Activated CD4-positive, alpha-beta memory T cell treated with anti-CD3 and anti-CD28 coated beads for 36 hours (primary cell): ENCODE results near the gene HS3ST5. TPM values are rescaled to one million over a fixed set of nuclear protein-coding genes. Genes with fewer than 3 reads are reported as not detected.

Experiments
- CTCF ChIA-PET: fragments of 350-600 bp; sonication (Branson Sonifier 250); formaldehyde crosslinking; loops from one replicate; lab custom pipeline; 2021; ENCODE audit warnings: antibody characterized with exemption, inconsistent platforms; lab: Charles Lee
- POLR2A ChIA-PET: fragments of 350-600 bp; sonication (Branson Sonifier 250); formaldehyde crosslinking; loops from one replicate; lab custom pipeline; 2021; ENCODE audit warnings: antibody characterized with exemption; lab: Charles Lee
- DNase-seq: peaks from one replicate; pipeline ENCODE4 v3.0.0-alpha.2; 2020
- H3K27ac Mint-ChIP-seq: one replicate; pipeline ENCODE4 v1.8.0; 2021; ENCODE audit warnings: mixed read lengths
- H3K27me3 Mint-ChIP-seq: one replicate; pipeline ENCODE4 v1.8.0; 2021; ENCODE audit warnings: mixed read lengths
- H3K36me3 Mint-ChIP-seq: one replicate; pipeline ENCODE4 v1.8.0; 2021; ENCODE audit warnings: mixed read lengths
- H3K4me1 Mint-ChIP-seq: one replicate; pipeline ENCODE4 v1.8.0; 2021; ENCODE audit warnings: low read depth, mixed read lengths
- H3K4me3 Mint-ChIP-seq: one replicate; pipeline ENCODE4 v1.8.0; 2021; ENCODE audit warnings: mild to moderate bottlenecking, mixed read lengths
- H3K9me3 Mint-ChIP-seq: one replicate; pipeline ENCODE4 v1.8.0; 2021; ENCODE audit warnings: mixed read lengths
- intact Hi-C: fragments of 100-400 bp; cut with micrococcal nuclease; formaldehyde crosslinking; loops from one replicate; pipeline ENCODE4 v1.15.1; 2023
- total RNA-seq, 2 experiments: library from RNA; stranded (reverse); gene quantifications; one replicate each; pipeline ENCODE4 v1.2.3, GENCODE V29; 2021

The HS3ST5 gene
- total RNA-seq, 2 experiments from 2014 or later = not detected

GRCh38 chr6:114361036-114361435 lies 18.2 kb upstream of the HS3ST5 start:
- no peak for DNase-seq
- POLR2A ChIA-PET = no interaction called here
- CTCF ChIA-PET = no interaction called here
- Mint-ChIP-seq H3K9me3 (no peaks in the 10 kb centered on the region), H3K4me1 (no peaks in the 10 kb centered on the region), H3K27me3 (no peaks in the 10 kb centered on the region), H3K36me3 (no peaks in the 10 kb centered on the region), H3K4me3 (no peak overlapping the region), H3K27ac (no peak overlapping the region)
- intact Hi-C loops = no loop called here

- no peak for DNase-seq
- POLR2A ChIA-PET = no interaction called here
These were observed 12.5 kb upstream of the HS3ST5 start for GRCh38 chr6:114355300-114355699.

DNA sequence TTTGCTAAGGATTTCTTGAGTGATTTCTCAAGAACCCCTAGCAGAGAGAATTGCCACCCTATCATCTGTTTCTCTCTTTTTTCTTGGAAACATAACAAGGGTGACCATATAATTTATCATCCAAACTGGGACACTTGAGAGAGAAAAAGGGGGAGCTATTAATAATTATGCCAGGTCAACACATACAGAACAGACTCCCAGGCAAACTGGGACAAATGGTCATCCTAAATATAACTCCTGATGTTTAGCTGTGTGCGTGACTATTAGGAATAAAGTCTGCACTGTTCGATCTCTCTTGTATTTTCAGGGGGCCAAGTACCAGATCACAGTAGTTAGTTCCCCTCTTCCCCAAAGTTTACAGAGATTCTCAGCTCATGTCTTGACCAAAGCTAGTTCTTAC lies 11.7 kb upstream of the HS3ST5 start:
- intact Hi-C loops = no loop called here
- peaks cover 2% of the 10 kb centered on the region for H3K27me3 Mint-ChIP-seq
- no peak overlapping the region for H3K27ac Mint-ChIP-seq
- no peaks in the 10 kb centered on the region for H3K4me1 Mint-ChIP-seq
- DNase-seq = no peak
- no peak overlapping the region for H3K4me3 Mint-ChIP-seq
- no peaks in the 10 kb centered on the region for H3K36me3 Mint-ChIP-seq
- ChIA-PET CTCF (no interaction called here), POLR2A (no interaction called here)
- H3K9me3 Mint-ChIP-seq = no peaks in the 10 kb centered on the region

More at GRCh38 chr6:114355300-114355699, 12.5 kb upstream of the HS3ST5 start:
- peaks cover 2% of the 10 kb centered on the region for H3K27me3 Mint-ChIP-seq
- no peaks in the 10 kb centered on the region for H3K9me3 Mint-ChIP-seq
- intact Hi-C loops = no loop called here
- no peaks in the 10 kb centered on the region for H3K4me1 Mint-ChIP-seq
- no peak overlapping the region for H3K27ac Mint-ChIP-seq
- CTCF ChIA-PET = no interaction called here
- no peak overlapping the region for H3K4me3 Mint-ChIP-seq
- no peaks in the 10 kb centered on the region for H3K36me3 Mint-ChIP-seq

DNA sequence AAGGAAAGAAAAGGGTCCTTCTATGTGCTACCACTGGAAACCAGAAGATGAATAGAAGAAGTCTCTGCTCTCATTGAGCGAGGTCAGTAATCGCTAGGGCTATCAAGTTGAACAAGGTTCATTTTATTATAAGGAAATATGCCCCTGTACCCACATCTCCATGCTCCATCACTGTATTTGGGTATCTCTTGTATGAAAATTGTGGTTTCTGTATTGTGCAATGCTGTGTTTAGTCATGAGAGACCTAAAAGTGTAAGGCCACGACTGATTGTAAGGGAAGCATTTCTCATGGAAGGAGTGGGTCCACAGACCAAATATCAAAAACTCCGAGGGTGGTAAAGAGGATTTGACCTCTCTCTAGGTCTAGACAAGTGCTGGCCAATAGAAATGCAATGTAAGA lies 3.6 kb upstream of the HS3ST5 start:
- POLR2A ChIA-PET = no interaction called here
- H3K4me1 Mint-ChIP-seq = peaks cover 2% of the 10 kb centered on the region

DNA sequence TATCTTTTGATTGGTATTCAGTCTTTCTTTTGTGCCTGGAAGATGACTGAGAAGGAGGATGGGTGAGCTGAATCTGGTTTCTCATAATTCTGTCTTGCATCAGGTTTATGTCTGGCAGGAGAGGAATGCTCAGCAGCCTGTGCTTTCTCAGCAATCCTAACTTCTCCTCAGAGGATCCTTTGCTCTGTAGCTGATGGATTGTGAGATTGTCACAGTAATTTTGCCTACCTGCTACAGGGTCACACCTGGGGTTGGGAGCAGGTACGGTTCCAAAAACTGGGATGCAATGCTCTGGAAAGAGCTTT lies 2.1 kb upstream of the HS3ST5 start:
- Mint-ChIP-seq H3K4me3 (no peak overlapping the region), H3K4me1 (peaks cover 2% of the 10 kb centered on the region), H3K27me3 (peaks cover 25% of the 10 kb centered on the region), H3K9me3 (no peaks in the 10 kb centered on the region), H3K36me3 (no peaks in the 10 kb centered on the region), H3K27ac (no peak overlapping the region)
- ChIA-PET POLR2A (no interaction called here), CTCF (interaction anchor here (0.8 kb wide), 1 partner anchor 40 kb away, joined by 5 read pairs; no protein-coding TSS in a partner anchor)
- DNase-seq = no peak
- intact Hi-C loops = no loop called here

More for the DNA sequence above, 3.6 kb upstream of the HS3ST5 start:
- no peak for DNase-seq
- CTCF ChIA-PET = no interaction called here
- intact Hi-C loops = no loop called here
- H3K27me3 Mint-ChIP-seq = peaks cover 20% of the 10 kb centered on the region
- H3K4me3 Mint-ChIP-seq = no peak overlapping the region
- no peak overlapping the region for H3K27ac Mint-ChIP-seq
- no peaks in the 10 kb centered on the region for H3K36me3 Mint-ChIP-seq
- H3K9me3 Mint-ChIP-seq = no peaks in the 10 kb centered on the region

GRCh38 chr6:114344246-114344970 lies 1.6 kb upstream of the HS3ST5 start:
- intact Hi-C loops = no loop called here
- ChIA-PET CTCF (interaction anchor here (0.8 kb wide), 1 partner anchor 39 kb away, joined by 5 read pairs; no protein-coding TSS in a partner anchor), POLR2A (no interaction called here)
- H3K27me3 Mint-ChIP-seq = peaks cover 25% of the 10 kb centered on the region
- no peaks in the 10 kb centered on the region for H3K9me3 Mint-ChIP-seq
- H3K27ac Mint-ChIP-seq = no peak overlapping the region
- H3K4me3 Mint-ChIP-seq = no peak overlapping the region
- DNase-seq = no peak
- H3K36me3 Mint-ChIP-seq = no peaks in the 10 kb centered on the region
- peaks cover 2% of the 10 kb centered on the region for H3K4me1 Mint-ChIP-seq

GRCh38 chr6:114343782-114344144 lies 940 bp upstream of the HS3ST5 start:
- no peak for DNase-seq
- POLR2A ChIA-PET = no interaction called here
- Mint-ChIP-seq H3K9me3 (no peaks in the 10 kb centered on the region), H3K4me3 (no peak overlapping the region), H3K27me3 (peaks cover 25% of the 10 kb centered on the region), H3K4me1 (peaks cover 2% of the 10 kb centered on the region), H3K36me3 (no peaks in the 10 kb centered on the region), H3K27ac (no peak overlapping the region)
- CTCF ChIA-PET = no interaction called here
- intact Hi-C loops = no loop called here

DNA sequence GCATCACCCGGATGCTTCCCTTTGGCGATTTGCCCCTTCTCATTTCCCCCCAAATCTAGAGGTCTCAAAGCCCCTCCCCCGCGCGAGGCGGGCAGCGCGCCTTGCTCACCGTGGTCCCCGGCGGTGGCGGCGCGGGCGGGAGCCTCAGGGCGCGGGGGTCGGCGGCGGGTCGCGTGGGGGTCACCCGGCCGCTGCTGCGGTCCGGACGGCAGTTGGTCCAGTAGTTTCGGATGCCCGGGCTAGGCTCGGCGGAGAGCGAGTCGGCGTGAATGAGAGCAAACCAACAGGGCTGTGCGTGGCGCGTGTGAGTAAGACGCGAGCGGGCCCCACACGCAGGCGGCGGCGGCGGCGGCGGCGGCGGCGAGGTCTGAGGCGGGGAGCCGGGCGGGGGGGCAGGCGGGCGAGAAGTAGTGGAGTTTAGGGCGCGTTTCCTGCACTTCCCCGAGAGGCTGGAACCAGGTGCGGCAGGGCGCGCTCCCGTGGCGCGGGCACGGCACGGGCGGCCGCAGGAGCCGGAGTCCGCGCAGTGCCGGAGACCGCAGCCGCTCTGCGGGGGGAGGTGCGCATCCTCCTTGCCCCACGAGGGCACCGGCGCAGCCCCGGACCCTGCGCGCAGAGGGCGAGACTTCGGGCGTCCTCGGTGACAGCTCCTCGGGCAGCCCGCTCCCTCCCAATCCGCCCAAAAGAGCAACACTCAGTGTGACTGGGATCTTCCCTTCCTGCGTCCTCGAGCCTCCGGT lies 567 bp downstream of the HS3ST5 start:
- ChIA-PET CTCF (no interaction called here), POLR2A (no interaction called here)
- Mint-ChIP-seq H3K4me1 (peaks cover 2% of the 10 kb centered on the region), H3K4me3 (no peak overlapping the region), H3K9me3 (no peaks in the 10 kb centered on the region), H3K36me3 (no peaks in the 10 kb centered on the region), H3K27me3 (peaks cover 23% of the 10 kb centered on the region), H3K27ac (no peak overlapping the region)
- intact Hi-C loops = no loop called here
- no peak for DNase-seq

GRCh38 chr6:114339706-114340105 lies 3.1 kb downstream of the HS3ST5 start:
- H3K27me3 Mint-ChIP-seq = peaks cover 23% of the 10 kb centered on the region
- H3K36me3 Mint-ChIP-seq = no peaks in the 10 kb centered on the region

DNA sequence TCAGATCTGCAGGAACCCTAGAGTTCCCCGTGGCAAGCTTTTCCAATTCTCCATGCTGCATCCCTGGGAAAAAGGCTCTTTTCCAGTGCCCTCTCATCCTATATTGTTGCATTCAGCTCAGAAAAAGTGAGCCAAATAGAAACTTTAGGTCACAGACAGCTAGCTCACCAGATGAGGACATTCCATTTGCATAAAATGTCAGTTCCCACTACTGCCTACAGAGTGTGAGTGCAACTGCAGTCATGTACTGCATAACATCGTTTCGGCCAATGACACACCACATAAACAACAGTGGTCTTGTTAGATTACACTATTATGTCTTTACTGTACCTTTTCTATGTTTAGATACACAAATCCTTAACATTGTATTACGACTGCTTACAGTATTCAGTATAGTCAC lies 8.6 kb downstream of the HS3ST5 start:
- Mint-ChIP-seq H3K4me1 (no peaks in the 10 kb centered on the region), H3K27ac (no peak overlapping the region), H3K36me3 (no peaks in the 10 kb centered on the region), H3K9me3 (no peaks in the 10 kb centered on the region), H3K27me3 (no peaks in the 10 kb centered on the region), H3K4me3 (no peak overlapping the region)
- CTCF ChIA-PET = interaction anchor here (1.8 kb wide), 1 partner anchor 30 kb away, joined by 5 read pairs; no protein-coding TSS in a partner anchor
- DNase-seq = no peak
- POLR2A ChIA-PET = no interaction called here
- intact Hi-C loops = no loop called here

More at GRCh38 chr6:114339706-114340105, 3.1 kb downstream of the HS3ST5 start:
- Mint-ChIP-seq H3K4me3 (no peak overlapping the region), H3K27ac (no peak overlapping the region), H3K4me1 (peaks cover 2% of the 10 kb centered on the region), H3K9me3 (no peaks in the 10 kb centered on the region)
- no peak for DNase-seq
- ChIA-PET CTCF (no interaction called here), POLR2A (no interaction called here)
- intact Hi-C loops = no loop called here

DNA sequence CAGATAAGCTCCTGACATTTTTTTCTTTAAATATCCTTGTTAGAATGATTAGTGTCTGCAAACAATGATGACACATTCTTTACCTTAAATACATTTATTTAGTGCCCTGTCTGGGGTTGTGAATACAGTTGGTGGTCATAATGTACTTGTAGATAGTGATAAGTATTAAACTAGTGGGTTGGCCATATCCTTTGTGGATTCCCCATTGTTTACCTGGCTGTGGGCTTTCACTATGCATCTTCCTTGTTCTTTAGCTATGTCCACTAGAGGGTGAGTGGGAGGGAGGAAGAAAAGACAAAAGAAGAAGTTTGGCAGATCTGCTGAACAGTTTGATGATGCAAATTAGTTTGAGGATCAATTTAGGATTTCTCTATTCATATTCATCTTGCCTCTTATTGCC lies 15.7 kb downstream of the HS3ST5 start:
- intact Hi-C loops = no loop called here
- Mint-ChIP-seq H3K27ac (no peak overlapping the region), H3K4me3 (no peak overlapping the region), H3K36me3 (no peaks in the 10 kb centered on the region), H3K27me3 (no peaks in the 10 kb centered on the region), H3K4me1 (no peaks in the 10 kb centered on the region), H3K9me3 (no peaks in the 10 kb centered on the region)
- ChIA-PET CTCF (no interaction called here), POLR2A (no interaction called here)
- DNase-seq = no peak

DNA sequence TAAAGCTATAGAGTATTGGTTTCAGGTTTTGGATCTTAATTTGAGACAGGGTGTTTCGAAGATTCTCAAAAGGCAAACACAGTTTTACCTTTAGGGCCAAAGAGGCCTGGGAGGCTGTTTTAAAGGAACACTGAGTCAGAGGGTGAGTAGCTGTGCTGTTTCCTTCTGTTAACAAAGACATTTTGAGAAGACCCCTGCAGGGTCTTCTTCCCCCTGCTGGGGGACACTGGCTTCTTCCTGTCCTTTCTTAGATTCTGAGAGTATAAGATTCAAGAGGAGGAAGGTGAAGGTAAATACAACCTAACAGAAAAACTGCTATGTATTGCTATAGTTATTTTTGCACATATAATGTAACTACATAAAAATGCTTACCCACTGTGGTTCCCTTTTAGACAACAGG lies 19.0 kb downstream of the HS3ST5 start:
- Mint-ChIP-seq H3K27me3 (no peaks in the 10 kb centered on the region), H3K36me3 (no peaks in the 10 kb centered on the region), H3K27ac (no peak overlapping the region), H3K4me3 (no peak overlapping the region), H3K9me3 (no peaks in the 10 kb centered on the region), H3K4me1 (no peaks in the 10 kb centered on the region)
- intact Hi-C loops = no loop called here
- POLR2A ChIA-PET = no interaction called here
- CTCF ChIA-PET = no interaction called here
- no peak for DNase-seq

- no peak for DNase-seq
- CTCF ChIA-PET = no interaction called here
- H3K36me3 Mint-ChIP-seq = no peaks in the 10 kb centered on the region
- intact Hi-C loops = no loop called here
- H3K27me3 Mint-ChIP-seq = no peaks in the 10 kb centered on the region
- no peaks in the 10 kb centered on the region for H3K9me3 Mint-ChIP-seq
- POLR2A ChIA-PET = no interaction called here
- no peak overlapping the region for H3K27ac Mint-ChIP-seq
- H3K4me1 Mint-ChIP-seq = no peaks in the 10 kb centered on the region
- H3K4me3 Mint-ChIP-seq = no peak overlapping the region
These were observed 23.1 kb downstream of the HS3ST5 start for GRCh38 chr6:114319749-114320148.
